Prostate gland (tissue), 2 donors: ENCODE results near the gene CXCL5. TPM values are rescaled to one million over a fixed set of nuclear protein-coding genes. Genes with fewer than 3 reads are reported as not detected.

Experiments used
- DNase-seq: peaks from one replicate; pipeline ENCODE4 v3.0.0-alpha.2; 2019; ENCODE audit warnings: low spot score
- H3K27ac ChIP-seq, 2 donors: fragments of 200-600 bp; sonication (generic); 2 replicates each; pipeline ENCODE4 v1.5.1; 2017 to 2019
- H3K27me3 ChIP-seq: fragments of 200-600 bp; sonication (generic); replicated peaks from 2 replicates; pipeline ENCODE4 v1.5.1; 2019; ENCODE audit not compliant: insufficient read depth
- H3K36me3 ChIP-seq, 2 donors: fragments of 200-600 bp; sonication (generic); 1 replicate in 1 of 2; 2 replicates in 1 of 2; pipeline versions ENCODE4 v1.5.1 to v1.8.1; 2017 to 2019
- H3K4me1 ChIP-seq: fragments of 200-600 bp; sonication (generic); replicated peaks from 2 replicates; pipeline ENCODE4 v1.5.1; 2019
- H3K4me3 ChIP-seq, 2 donors: fragments of 200-600 bp; sonication (generic); 2 replicates each; pipeline ENCODE4 v1.5.1; 2017 to 2019
- H3K9me3 ChIP-seq: fragments of 200-600 bp; sonication (generic); 2 replicates; pipeline ENCODE4 v1.5.1; 2017
- CTCF ChIP-seq, 4 experiments: fragments of 200-600 bp in 2 of 4; fragments of 450-650 bp in 2 of 4; sonication (generic) in 2 of 4; IDR thresholded peaks; 1 replicate in 3 of 4; 2 replicates in 1 of 4; pipeline ENCODE4 v1.5.1; 2016 to 2019; ENCODE audit warnings: antibody characterized with exemption in 4 of 4, mild to moderate bottlenecking in 2 of 4, moderate library complexity in 2 of 4
- POLR2A ChIP-seq: fragments of 450-650 bp; IDR thresholded peaks from one replicate; pipeline ENCODE4 v1.6.1; 2016; ENCODE audit warnings: antibody characterized with exemption, mild to moderate bottlenecking
- POLR2AphosphoS5 ChIP-seq: sonication (generic); formaldehyde crosslinking; IDR thresholded peaks from one replicate; pipeline ENCODE4 v1.6.1; 2017; ENCODE audit warnings: antibody characterized with exemption
- WGBS: methylation state at CpG from one replicate; pipeline ENCODE4 v1.1.5; 2018; 5-methylcytosine and 5-hydroxymethylcytosine counted together
- intact Hi-C: fragments of 100-400 bp; cut with DNase I; formaldehyde crosslinking; loops from one replicate; pipeline ENCODE4 v1.14.2; 2022
- small RNA-seq, 2 donors: library from RNA; depleted of rRNA; stranded (forward); fragments of <200 nt; gene quantifications; one replicate each; pipeline ENCODE3, GENCODE V24; 2016
- total RNA-seq, 2 donors: library from RNA; depleted of rRNA; stranded (reverse); fragments of >200 nt; gene quantifications; one replicate each; pipeline ENCODE4 v1.1.0, GENCODE V29; 2016

Gene CXCL5
- total RNA-seq, 2 donors from 2014 or later: 0.14 to 0.57 TPM

GRCh38 chr4:73948990-73949706 is 49.3 kb downstream of the CXCL5 start:
- no peaks in the 10 kb centered on the region for H3K4me1 ChIP-seq
- intact Hi-C loops: no loop called here
- H3K9me3 ChIP-seq: no peaks in the 10 kb centered on the region
- H3K36me3 ChIP-seq: no peaks in the 10 kb centered on the region
- H3K27ac ChIP-seq: no peak overlapping the region
- DNase-seq: no peak
- TF ChIP-seq POLR2A: no peak
- TF ChIP-seq CTCF (IDR thresholded peaks at IDR 0.05): no peak
- no peak for TF ChIP-seq POLR2AphosphoS5
- peaks cover 1% of the 10 kb centered on the region for H3K27me3 ChIP-seq
- H3K4me3 ChIP-seq: no peak overlapping the region
- whole genome bisulfite sequencing: 88% methylated on average over 7 of the region's 7 CpGs

- H3K4me1 ChIP-seq: no peaks in the 10 kb centered on the region
These were observed 50.2 kb downstream of the CXCL5 start for GRCh38 chr4:73948291-73948690.

GRCh38 chr4:73947239-73947985 is 51.1 kb downstream of the CXCL5 start:
- WGBS: 64% methylated on average over 3 of the region's 3 CpGs
- TF ChIP-seq POLR2AphosphoS5 (peak; percentile 60), POLR2A (no peak), CTCF (IDR thresholded peaks at IDR 0.05) (no peak)
- Histone ChIP-seq H3K4me3 (no peak overlapping the region), H3K27me3 (peaks cover 3% of the 10 kb centered on the region), H3K4me1 (no peaks in the 10 kb centered on the region), H3K36me3 (no peaks in the 10 kb centered on the region), H3K27ac (no peak overlapping the region), H3K9me3 (no peaks in the 10 kb centered on the region)
- no peak for DNase-seq
- intact Hi-C loops: no loop called here

More at GRCh38 chr4:73948291-73948690, 50.2 kb downstream of the CXCL5 start:
- Histone ChIP-seq H3K27ac (no peak overlapping the region), H3K4me3 (no peak overlapping the region), H3K36me3 (no peaks in the 10 kb centered on the region), H3K27me3 (peaks cover 3% of the 10 kb centered on the region), H3K9me3 (no peaks in the 10 kb centered on the region)
- WGBS: 81% methylated on average over 1 of the region's 1 CpG
- TF ChIP-seq CTCF (IDR thresholded peaks at IDR 0.05) (no peak), POLR2AphosphoS5 (no peak), POLR2A (no peak)
- no peak for DNase-seq
- intact Hi-C loops: no loop called here

- DNase-seq: no peak
- intact Hi-C loops: no loop called here
- H3K4me3 ChIP-seq: no peak overlapping the region
- TF ChIP-seq POLR2A (no peak), POLR2AphosphoS5 (no peak), CTCF (IDR thresholded peaks at IDR 0.05) (no peak)
- H3K27ac ChIP-seq: no peak overlapping the region
- no peaks in the 10 kb centered on the region for H3K9me3 ChIP-seq
- H3K4me1 ChIP-seq: no peaks in the 10 kb centered on the region
- H3K36me3 ChIP-seq: no peaks in the 10 kb centered on the region
- peaks cover 3% of the 10 kb centered on the region for H3K27me3 ChIP-seq
- WGBS: 82% methylated on average over 3 of the region's 3 CpGs
These were observed 52.6 kb downstream of the CXCL5 start for GRCh38 chr4:73945674-73946449.

Small RNA genes within 50 kb of the gene (small RNA-seq; reads per million reads assigned to genes)
- gene RN7SL218P: 0 reads per million in 2 donors

Other genes with a start within 250 kb of the CXCL5 start
- 1 to 10 TPM; 5.2 to 8.4 TPM for gene CXCL6, start 162.0 kb downstream of the CXCL5 start, total RNA-seq
- gene PF4V1, start 145.4 kb downstream of the CXCL5 start, total RNA-seq: not detected
- 10 to 100 TPM in 1 of 2 donors, under 1 TPM in 1; 0.74 to 37.1 TPM for gene CXCL1, start 129.3 kb downstream of the CXCL5 start, total RNA-seq
- gene PF4, start 16.6 kb downstream of the CXCL5 start, total RNA-seq: not detected
- not detected for gene PPBP, start 10.5 kb downstream of the CXCL5 start, total RNA-seq
- 1 to 10 TPM; 1.4 to 4.8 TPM for gene CXCL3, start 40.0 kb upstream of the CXCL5 start, total RNA-seq
- gene CXCL2, start 100.5 kb upstream of the CXCL5 start, total RNA-seq: 1 to 10 TPM in 1 of 2 donors, under 1 TPM in 1; 0.62 to 9.3 TPM
- 10 to 100 TPM; 15.8 to 19.9 TPM for gene MTHFD2L, start 159.4 kb upstream of the CXCL5 start, total RNA-seq